ENCODE results near the gene RAPGEF2. TPM values are rescaled to one million over a fixed set of nuclear protein-coding genes. Genes with fewer than 3 reads are reported as not detected.
A peak's percentile ranks its signal among the peaks of the same experiment; 100 is the strongest.

Gene RAPGEF2
- total and polyA plus RNA-seq, 9 of the 15 experiments (the other 6 are each of a cell fraction or from before 2014, with no cell fraction given), result 3.1 to 32.6 (median 23.1) TPM

DNA sequence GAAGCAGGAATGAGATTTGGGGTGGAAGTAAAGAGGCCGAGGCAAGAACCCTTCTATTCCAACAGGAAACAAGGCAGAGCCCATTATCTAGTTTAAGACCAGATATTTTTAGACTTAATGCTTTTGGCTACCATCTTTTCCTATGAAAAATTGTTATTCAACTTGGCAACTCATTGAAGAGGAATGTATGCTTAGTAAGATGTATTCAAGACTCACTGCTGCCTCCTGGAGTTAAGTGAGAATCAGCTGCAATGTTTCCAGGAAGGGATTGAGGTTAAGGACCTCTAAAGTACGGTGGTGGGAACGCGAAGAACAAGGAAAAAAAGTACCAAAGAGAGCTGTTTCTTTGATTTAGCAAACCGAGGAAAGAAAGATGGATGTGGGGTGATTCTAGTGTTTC, 89.1 kb downstream of the RAPGEF2 start (continued):
- TF ChIP-seq ATF6 (CRISPR knock-in tag; IDR thresholded peaks at IDR 0.05) (no peak), FOXM1 (IDR thresholded peaks at IDR 0.05; ENCODE audit: low read depth) (no peak), FOXM1 (CRISPR knock-in tag; IDR thresholded peaks at IDR 0.05; ENCODE audit: low read depth) (no peak), FOSL1 (tag; conservative IDR thresholded peaks at IDR 0.05) (0 out of 2 replicates have a peak, but pooled peaks have one; percentile 19), ATF1 (CRISPR knock-in tag; IDR thresholded peaks at IDR 0.05) (no peak), ATF1 (tag; IDR thresholded peaks at IDR 0.05) (0 out of 2 replicates have a peak, but pooled peaks have one; percentile 11), XRCC5 (IDR thresholded peaks at IDR 0.05; ENCODE audit: low read depth, low read length) (no peak), DACH1 (IDR thresholded peaks at IDR 0.05; ENCODE audit: partially characterized antibody) (peak; percentile 27)

- ChIA-PET CTCF (ENCODE audit: low intra/inter-chr PET ratio) (interaction anchor here (0.6 kb wide), 1 partner anchor 17 kb away, joined by 3 read pairs; no protein-coding TSS in a partner anchor), POLR2A (interaction anchor here (0.6 kb wide), 1 partner anchor 329 kb away, joined by 4 read pairs; no protein-coding TSS in a partner anchor)
- Histone ChIP-seq H4K20me1 (replicated peaks; ENCODE audit: control insufficient read depth, insufficient read depth, low read length) (0 out of 2 replicates have a peak, but pooled peaks cover 7% of the 10 kb centered on the region), H3K4me2 (ENCODE audit: insufficient read depth, low read length) (no peak overlapping the region), H3K79me2 (ENCODE audit: control insufficient read depth, insufficient read depth, low read length) (peaks cover 2% of the 10 kb centered on the region; the same call in 1 of the 3 replicates), H3K9me1 (ENCODE audit: control insufficient read depth, insufficient read depth, low read length) (no peaks in the 10 kb centered on the region), H2AFZ (ENCODE audit: low read depth, low read length) (no peak overlapping the region), H3K4me1 (replicated peaks in 1 of 2; ENCODE audit: control insufficient read depth in 2 of 2, insufficient read depth in 2 of 2, low read length in 2 of 2) (peaks cover 12 to 29% of the 10 kb centered on the region in 2 experiments; a peak in 4 of 5 replicates), H3K4me3 (no peak overlapping the region), H3K36me3 (ENCODE audit: control insufficient read depth, insufficient read depth, low read length) (no peaks in the 10 kb centered on the region; the same call in 2 of the 3 replicates), H3K9ac (ENCODE audit: insufficient read depth in 1 of 2, low read depth in 2 of 2, low read length in 2 of 2) (no peak overlapping the region), H3K27ac (ENCODE audit: extremely low read depth, low read depth, low read length) (no peak overlapping the region), H3K9me3 (replicated peaks; ENCODE audit: control insufficient read depth, insufficient read depth, low read depth, low read length) (no peaks in the 10 kb centered on the region), H3K27me3 (ENCODE audit: control insufficient read depth in 2 of 2, insufficient read depth in 2 of 2, low read length in 2 of 2) (no peaks in the 10 kb centered on the region)
- DNase-seq (ENCODE audit: extremely low read depth in 1 of 4, low spot score in 3 of 4) (no peak), ATAC-seq (no peak), FAIRE-seq (no peak)
- TF ChIP-seq FOXA3 (CRISPR knock-in tag; conservative IDR thresholded peaks at IDR 0.05 in 1 of 2, IDR thresholded peaks at IDR 0.05 in 1 of 2) (no peak), TEAD4 (IDR thresholded peaks at IDR 0.05; ENCODE audit: low read length) (peak; percentile 14; the same call in 1 of the 2 replicates), TEAD4 (CRISPR knock-in tag; IDR thresholded peaks at IDR 0.05; ENCODE audit: borderline replicate concordance) (no peak), SMARCA5 (IDR thresholded peaks at IDR 0.05) (no peak), TCF3 (CRISPR knock-in tag; IDR thresholded peaks at IDR 0.05) (peak; percentile 10; the same call in 1 of the 2 replicates), CBFA2T3 (IDR thresholded peaks at IDR 0.05) (peak; percentile 36), KLF13 (tag; IDR thresholded peaks at IDR 0.05; ENCODE audit: borderline replicate concordance, low read depth) (no peak), XRCC3 (IDR thresholded peaks at IDR 0.05) (no peak)
- in situ Hi-C loops (cut with MboI) (no loop called here), intact Hi-C loops (cut with micrococcal nuclease) (no loop called here)
- WGBS (ENCODE audit: insufficient coverage, low coverage, missing lambda C conversion rate), result 0% methylated on average over 1 of the region's 1 CpG
- BruUV-seq (replicated peaks), result no TSS peak
Observed at GRCh38 chr4:159193046-159193620, 90.3 kb downstream of the RAPGEF2 start.
